ENCODE measurements around the gene RIOX2.
A peak's percentile ranks its signal among the peaks of the same experiment; 100 is the strongest.

RIOX2 gene

DNA sequence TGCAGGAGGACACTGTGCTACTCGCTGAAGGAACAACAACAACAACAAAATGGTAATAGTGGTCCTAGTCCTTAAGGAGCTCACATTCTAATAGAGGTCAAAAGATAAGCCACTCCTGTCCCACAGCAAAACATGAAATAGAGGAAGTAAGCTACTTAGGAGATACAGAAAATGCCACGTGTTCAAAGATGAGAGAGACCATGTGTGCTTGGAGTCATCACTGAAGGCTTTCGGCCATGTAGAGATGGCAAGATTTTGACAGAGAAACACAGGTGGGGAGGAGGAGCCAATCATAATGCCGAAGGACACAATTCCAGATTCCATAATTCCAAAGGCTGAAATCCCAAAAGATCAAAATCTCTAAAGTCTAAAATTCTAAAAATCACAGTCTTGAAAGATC lies 24.8 kb upstream of the RIOX2 start:
- no peaks in the 10 kb centered on the region for H3K4me1 Mint-ChIP-seq
- ATAC-seq (no peak), DNase-seq (ENCODE audit: low spot score in 2 of 2) (no peak)
- H3K4me3 Mint-ChIP-seq: no peak overlapping the region
- no peaks in the 10 kb centered on the region for H3K36me3 Mint-ChIP-seq
- H3K9me3 Mint-ChIP-seq: no peaks in the 10 kb centered on the region
- no peak overlapping the region for H3K27ac Mint-ChIP-seq

DNA sequence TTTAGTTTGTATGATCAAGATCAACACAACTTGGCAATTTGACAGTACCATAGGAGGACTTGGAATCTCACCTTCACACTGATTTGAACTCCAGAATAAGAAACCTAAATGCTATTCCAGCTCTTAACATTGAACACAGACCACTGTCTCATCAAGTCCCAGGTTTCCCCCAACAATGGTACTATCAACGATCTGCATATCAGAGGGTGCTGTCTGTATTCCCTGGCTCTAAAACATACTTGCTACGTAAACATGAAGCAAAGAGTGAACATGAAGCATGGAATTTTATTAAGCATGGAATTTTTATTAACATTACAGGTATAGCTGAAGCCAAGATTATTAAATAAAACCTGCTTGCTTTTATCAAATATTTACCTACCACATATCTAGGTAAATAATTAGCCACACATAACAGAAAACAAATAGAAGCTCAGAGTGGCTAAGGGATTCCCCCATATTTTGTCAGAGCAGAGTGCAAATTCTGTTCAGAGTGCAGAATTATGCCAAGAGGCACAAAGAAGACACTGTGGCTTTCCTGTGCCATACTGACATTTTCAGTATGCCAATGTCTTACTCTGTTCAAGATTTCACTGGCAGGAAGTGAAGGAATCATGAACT lies 22.2 kb upstream of the RIOX2 start:
- no peak for ATAC-seq
- Mint-ChIP-seq H3K27ac (no peak overlapping the region), H3K9me3 (no peaks in the 10 kb centered on the region), H3K4me1 (peaks cover 14% of the 10 kb centered on the region), H3K36me3 (no peaks in the 10 kb centered on the region), H3K4me3 (no peak overlapping the region)
- DNase-seq (ENCODE audit: low spot score in 2 of 2): no peak

DNA sequence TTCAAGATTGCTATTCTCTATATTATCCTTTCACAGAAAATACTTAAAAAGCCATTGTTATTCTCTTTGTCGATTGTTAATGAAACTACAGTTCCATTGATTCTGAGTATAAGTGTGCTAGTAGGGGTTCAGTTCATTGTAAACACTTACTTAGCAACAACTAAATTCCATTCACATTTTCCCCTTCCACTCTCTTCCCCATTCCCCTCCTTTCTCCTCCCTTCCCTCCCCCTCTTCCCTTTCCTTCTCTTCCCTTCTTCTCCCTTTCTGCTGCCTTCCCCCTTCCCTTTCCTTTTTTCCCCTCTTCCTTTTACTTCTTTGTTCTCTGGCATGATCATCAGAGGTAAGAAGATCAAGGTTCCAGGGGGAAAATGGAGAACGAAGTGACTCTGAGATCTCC lies 21.3 kb upstream of the RIOX2 start:
- Mint-ChIP-seq H3K9me3 (no peaks in the 10 kb centered on the region), H3K4me1 (peaks cover 14% of the 10 kb centered on the region), H3K27ac (no peak overlapping the region), H3K36me3 (no peaks in the 10 kb centered on the region), H3K4me3 (no peak overlapping the region)
- DNase-seq (ENCODE audit: low spot score in 2 of 2) (no peak), ATAC-seq (no peak)

DNA sequence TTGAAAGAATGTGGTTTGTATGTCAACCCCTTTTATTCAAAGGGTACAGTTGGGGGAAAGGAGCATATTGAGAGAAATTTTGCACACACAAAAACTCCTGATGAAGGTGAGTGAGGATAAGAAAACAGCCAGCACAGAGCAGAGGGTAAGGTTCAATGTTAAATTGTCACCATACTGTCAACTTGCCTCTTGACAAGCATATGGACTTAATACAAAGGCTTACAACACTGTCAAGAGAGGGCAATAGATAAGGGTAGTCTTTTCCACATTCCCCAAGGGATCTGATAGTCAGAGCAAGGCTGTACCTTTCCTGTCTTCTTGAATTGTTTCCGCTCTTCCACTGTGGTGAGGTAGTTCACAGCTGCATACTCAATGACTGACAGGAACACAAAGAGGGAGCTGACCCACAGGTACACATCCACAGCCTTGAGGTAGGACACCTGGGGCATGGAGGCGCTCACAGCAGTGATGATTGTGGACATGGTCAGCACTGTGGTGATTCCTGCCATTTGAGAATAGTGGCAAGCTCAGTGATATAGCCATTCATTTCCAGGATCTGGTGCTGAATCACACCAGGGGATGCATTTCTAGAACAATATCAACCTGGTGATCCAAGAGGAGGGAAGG lies 20.4 kb upstream of the RIOX2 start:
- Mint-ChIP-seq H3K4me1 (peaks cover 14% of the 10 kb centered on the region), H3K36me3 (no peaks in the 10 kb centered on the region), H3K4me3 (no peak overlapping the region), H3K27ac (no peak overlapping the region), H3K9me3 (peaks cover 3% of the 10 kb centered on the region)
- no peak for DNase-seq (ENCODE audit: low spot score in 2 of 2)
- ATAC-seq: no peak

DNA sequence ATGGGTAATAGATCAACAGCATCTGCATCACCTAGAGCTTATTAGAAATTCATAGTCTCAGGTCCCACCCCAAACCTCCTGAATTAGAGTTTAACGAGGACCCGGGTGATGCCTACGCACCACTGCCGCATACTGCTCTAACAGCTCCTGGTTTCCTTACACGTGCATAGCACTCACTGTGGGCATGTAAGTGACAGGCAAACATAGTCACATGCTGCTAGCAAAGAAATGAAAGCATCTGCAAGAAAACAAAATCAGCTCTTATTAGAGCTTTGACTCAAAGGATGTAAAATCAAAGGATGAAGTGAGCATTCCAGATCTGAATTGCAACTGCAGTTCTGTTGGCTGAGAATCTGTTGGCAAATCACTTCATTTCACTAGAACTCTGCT lies 19.1 kb upstream of the RIOX2 start:
- DNase-seq (ENCODE audit: low spot score in 2 of 2): no peak

DNA sequence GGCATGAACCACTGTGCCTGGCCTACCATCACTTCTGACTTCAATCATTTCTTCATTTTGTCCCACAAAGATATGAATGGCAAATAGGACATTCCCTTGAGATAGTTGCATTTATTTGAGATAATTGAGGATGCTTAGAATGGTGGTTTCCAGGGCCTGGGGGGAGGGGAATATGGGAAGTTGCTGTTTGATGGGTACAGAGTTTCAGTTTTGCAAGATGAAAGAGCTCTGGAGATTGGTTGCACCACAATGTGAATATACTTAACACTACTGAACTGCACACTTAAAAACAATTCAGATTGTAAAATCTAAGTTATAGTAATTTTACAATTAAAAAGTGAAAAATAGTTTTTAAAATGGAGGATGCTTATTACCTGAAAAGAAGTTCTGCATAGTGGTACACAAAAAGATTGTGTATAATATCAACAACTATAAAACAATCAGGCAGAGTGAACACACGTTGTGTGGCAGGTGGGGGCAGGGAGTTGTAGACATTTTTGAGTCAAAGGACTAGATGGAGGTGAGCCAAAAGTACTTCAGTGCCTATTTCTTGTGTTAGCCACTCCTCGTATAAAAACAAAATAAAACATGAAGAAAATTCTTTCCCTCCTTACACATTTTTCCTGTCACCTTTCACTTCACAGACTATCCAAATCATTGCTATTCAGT lies 18.5 kb upstream of the RIOX2 start:
- H3K9me3 Mint-ChIP-seq: peaks cover 3% of the 10 kb centered on the region
- ATAC-seq (no peak), DNase-seq (ENCODE audit: low spot score in 2 of 2) (no peak)
- no peak overlapping the region for H3K27ac Mint-ChIP-seq
- no peaks in the 10 kb centered on the region for H3K36me3 Mint-ChIP-seq
- peak overlapping the region; percentile 28 for H3K4me3 Mint-ChIP-seq
- H3K4me1 Mint-ChIP-seq: peaks cover 14% of the 10 kb centered on the region

More for the DNA sequence above, 19.1 kb upstream of the RIOX2 start:
- H3K4me3 Mint-ChIP-seq: peak overlapping the region; percentile 28
- no peak overlapping the region for H3K27ac Mint-ChIP-seq
- no peaks in the 10 kb centered on the region for H3K36me3 Mint-ChIP-seq
- peak; percentile 74 for ATAC-seq
- peaks cover 3% of the 10 kb centered on the region for H3K9me3 Mint-ChIP-seq
- H3K4me1 Mint-ChIP-seq: peaks cover 14% of the 10 kb centered on the region

DNA sequence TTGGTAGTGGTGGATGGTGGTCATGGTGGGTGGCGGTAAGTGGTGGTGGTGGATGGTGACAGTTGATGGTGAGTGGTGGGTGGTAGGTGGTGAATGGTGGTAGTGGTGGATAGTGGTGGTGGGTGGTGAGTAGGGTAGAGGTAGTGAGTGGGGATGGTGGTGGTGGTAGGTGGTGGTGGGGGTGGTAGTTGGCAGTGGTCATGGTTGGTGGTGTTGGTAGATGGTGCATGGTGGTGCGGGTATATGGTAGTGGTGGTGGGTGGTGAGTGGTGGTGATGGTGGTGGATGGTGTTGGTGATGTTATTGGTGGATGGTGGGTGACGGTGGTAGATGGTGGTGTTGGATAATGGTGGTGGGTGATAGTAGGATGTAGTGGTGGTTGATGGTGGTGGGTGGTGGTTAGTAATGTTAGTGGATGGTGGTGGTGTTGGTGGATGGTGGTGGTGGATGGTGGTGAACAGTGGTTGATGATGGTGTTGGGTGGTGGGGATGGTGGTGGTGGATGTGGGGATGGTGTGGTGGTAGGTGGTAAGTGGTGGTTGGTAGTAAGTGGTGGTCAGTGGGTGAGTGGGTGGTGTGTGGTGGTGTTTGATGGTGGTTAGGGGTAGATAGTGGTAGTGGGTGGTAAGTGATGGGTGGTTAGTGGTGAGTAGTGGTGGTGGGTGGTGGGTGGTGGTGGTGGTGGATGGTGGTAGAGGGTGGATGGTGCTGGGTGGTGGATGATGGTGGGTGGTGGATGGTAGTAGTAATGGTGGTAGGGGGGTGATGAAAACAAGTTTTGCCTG lies 16.7 kb upstream of the RIOX2 start:
- H3K36me3 Mint-ChIP-seq: no peaks in the 10 kb centered on the region
- no peak overlapping the region for H3K27ac Mint-ChIP-seq
- peaks cover 14% of the 10 kb centered on the region for H3K4me1 Mint-ChIP-seq

DNA sequence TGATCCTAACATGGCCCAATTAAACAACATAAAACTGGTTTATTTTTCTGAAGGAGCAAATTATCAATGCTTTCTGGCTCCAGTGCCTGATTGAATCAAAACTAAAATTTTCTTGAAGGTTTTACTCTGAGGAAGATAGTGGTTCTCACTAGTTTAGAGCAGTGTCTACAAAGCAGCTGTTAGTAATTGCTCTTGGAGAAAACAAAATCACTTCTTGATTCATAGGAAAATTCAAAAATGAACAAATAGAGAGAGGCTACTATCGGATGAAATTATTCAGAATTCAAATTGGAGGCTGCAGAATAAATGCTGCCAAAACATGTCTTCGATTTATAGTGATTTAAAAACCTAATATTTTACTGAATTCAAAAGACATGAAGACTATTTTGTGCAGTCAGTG lies 15.1 kb upstream of the RIOX2 start:
- H3K4me1 Mint-ChIP-seq: peaks cover 21% of the 10 kb centered on the region
- H3K27ac Mint-ChIP-seq: no peak overlapping the region
- no peak overlapping the region for H3K4me3 Mint-ChIP-seq
- no peaks in the 10 kb centered on the region for H3K36me3 Mint-ChIP-seq
- no peak for ATAC-seq
- H3K9me3 Mint-ChIP-seq: peaks cover 3% of the 10 kb centered on the region
- no peak for DNase-seq (ENCODE audit: low spot score in 2 of 2)

More for the DNA sequence above, 16.7 kb upstream of the RIOX2 start:
- peaks cover 3% of the 10 kb centered on the region for H3K9me3 Mint-ChIP-seq
- H3K4me3 Mint-ChIP-seq: no peak overlapping the region
- ATAC-seq (peak; percentile 36), DNase-seq (ENCODE audit: low spot score in 2 of 2) (peak in 1 of 2 donors; percentile 41)

DNA sequence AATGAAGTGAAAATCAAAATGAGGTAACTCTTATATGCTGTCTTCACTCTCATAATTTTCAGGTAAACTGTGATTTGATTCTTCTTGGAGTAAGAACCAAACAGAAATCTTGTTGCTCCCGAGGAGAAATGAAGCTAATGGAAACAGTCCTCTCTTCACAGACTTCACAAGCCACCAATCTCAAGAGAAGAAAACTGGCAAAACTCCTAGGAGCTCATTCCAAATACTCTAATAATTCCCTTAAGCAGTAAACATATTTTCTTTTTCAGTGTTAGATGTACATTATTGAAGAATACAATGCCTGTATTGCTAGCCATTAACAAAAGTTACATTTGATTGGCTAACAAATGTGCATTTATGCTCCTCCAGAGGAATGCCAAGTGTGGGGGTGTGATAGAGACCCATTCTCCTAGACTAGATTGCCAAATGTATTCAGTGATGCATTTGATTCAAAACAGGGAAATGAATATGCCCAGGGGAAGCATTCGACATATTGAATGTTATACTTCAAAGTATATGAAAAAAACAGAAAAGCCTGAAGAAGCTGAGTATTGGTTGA lies 11.8 kb upstream of the RIOX2 start:
- peaks cover 3% of the 10 kb centered on the region for H3K9me3 Mint-ChIP-seq
- H3K27ac Mint-ChIP-seq: no peak overlapping the region
- DNase-seq (ENCODE audit: low spot score in 2 of 2) (peak in 1 of 2 donors; percentile 8), ATAC-seq (no peak)
- H3K36me3 Mint-ChIP-seq: no peaks in the 10 kb centered on the region
- H3K4me1 Mint-ChIP-seq: peaks cover 17% of the 10 kb centered on the region
- H3K4me3 Mint-ChIP-seq: no peak overlapping the region

DNA sequence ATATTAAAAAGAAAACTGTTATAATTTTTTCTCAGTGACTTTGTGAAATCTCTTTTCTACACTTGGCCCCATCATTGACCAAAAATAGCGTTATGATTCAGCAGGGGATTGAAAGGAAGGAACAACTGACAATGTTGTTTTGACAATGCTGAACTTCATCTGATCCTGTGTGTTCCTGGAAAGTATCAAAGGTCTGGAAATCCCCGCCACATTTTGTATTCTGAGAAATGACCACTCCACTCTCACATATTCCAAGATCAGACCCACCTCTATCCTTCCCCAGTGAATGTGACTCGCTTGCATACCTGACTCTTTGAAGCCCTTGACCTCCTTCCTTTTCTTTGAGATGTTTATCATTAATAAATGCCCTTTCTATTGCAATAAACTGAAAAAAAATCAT lies 9.7 kb upstream of the RIOX2 start:
- peaks cover 17% of the 10 kb centered on the region for H3K4me1 Mint-ChIP-seq

DNA sequence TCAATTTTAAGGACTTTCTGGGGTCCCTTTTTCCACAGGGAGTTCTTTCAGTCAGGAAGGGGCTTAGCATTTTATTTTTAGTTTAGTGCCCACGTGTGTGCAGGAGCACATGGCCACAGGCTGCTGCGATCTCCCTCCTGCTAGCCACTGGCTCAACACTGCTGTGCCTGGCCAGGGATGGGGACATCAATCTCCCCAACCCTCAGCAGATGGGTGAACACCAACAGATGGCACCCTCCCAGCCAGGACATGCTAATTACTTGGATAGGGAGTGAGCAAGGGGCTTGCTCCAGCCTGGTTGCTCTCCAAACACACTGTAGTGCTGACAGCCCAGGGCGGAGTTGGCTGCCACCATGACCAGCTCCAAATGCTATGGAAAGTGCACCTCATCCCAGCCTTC lies 7.4 kb upstream of the RIOX2 start:
- H3K27ac Mint-ChIP-seq: no peak overlapping the region
- no peaks in the 10 kb centered on the region for H3K36me3 Mint-ChIP-seq
- no peak overlapping the region for H3K4me3 Mint-ChIP-seq
- H3K4me1 Mint-ChIP-seq: peaks cover 17% of the 10 kb centered on the region
- no peak for DNase-seq (ENCODE audit: low spot score in 2 of 2)
- ATAC-seq: no peak
- no peaks in the 10 kb centered on the region for H3K9me3 Mint-ChIP-seq

More for the DNA sequence above, 9.7 kb upstream of the RIOX2 start:
- H3K4me3 Mint-ChIP-seq: no peak overlapping the region
- peak in 1 of 2 donors; percentile 50 for DNase-seq (ENCODE audit: low spot score in 2 of 2)
- peak overlapping the region; percentile 4 for H3K27ac Mint-ChIP-seq
- no peaks in the 10 kb centered on the region for H3K36me3 Mint-ChIP-seq
- ATAC-seq: peak; percentile 86
- no peaks in the 10 kb centered on the region for H3K9me3 Mint-ChIP-seq

DNA sequence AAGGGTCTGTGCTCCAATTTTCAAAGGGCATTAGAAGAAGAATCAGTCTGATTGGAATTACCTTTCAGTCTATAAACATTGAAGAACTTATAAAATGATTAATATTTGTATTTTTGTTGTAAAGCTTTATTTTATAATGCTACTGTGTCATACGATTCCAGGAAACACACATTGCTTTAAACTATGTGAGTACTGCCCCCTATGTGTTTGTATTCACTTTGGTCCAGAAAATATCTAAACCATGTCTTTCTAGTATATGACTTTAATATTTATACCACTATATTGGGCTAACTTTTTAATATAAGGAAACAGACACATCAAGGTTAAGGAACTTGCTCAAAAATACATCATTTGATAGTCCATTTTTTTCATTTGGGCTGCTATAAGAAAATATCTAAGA lies 3.2 kb upstream of the RIOX2 start:
- no peaks in the 10 kb centered on the region for H3K36me3 Mint-ChIP-seq
- H3K9me3 Mint-ChIP-seq: no peaks in the 10 kb centered on the region
- H3K27ac Mint-ChIP-seq: no peak overlapping the region
- H3K4me3 Mint-ChIP-seq: no peak overlapping the region
- DNase-seq (ENCODE audit: low spot score in 2 of 2): no peak
- H3K4me1 Mint-ChIP-seq: peaks cover 15% of the 10 kb centered on the region
- ATAC-seq: no peak

DNA sequence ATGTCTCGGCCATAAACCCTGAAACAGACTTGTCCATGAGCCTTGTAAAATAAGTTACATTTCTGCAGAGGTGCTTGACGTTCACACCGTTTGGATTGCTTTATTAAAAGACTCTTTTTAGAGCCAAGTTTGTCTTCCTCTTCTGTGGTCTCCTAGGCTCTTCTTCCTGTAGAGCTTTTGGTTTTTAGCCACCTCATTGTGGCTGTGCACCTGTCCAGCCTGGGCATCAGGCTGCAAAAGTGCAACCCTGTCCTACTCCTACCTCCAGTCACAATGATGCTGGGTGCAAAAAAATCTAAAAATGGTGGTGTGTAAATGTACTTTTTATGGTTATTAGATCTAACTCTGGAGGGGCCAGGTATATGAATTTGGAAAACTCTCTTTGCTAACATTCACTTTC lies 2.8 kb upstream of the RIOX2 start:
- Mint-ChIP-seq H3K36me3 (no peaks in the 10 kb centered on the region), H3K27ac (no peak overlapping the region), H3K9me3 (no peaks in the 10 kb centered on the region), H3K4me1 (peaks cover 20% of the 10 kb centered on the region), H3K4me3 (no peak overlapping the region)
- DNase-seq (ENCODE audit: low spot score in 2 of 2): no peak
- ATAC-seq: no peak

DNA sequence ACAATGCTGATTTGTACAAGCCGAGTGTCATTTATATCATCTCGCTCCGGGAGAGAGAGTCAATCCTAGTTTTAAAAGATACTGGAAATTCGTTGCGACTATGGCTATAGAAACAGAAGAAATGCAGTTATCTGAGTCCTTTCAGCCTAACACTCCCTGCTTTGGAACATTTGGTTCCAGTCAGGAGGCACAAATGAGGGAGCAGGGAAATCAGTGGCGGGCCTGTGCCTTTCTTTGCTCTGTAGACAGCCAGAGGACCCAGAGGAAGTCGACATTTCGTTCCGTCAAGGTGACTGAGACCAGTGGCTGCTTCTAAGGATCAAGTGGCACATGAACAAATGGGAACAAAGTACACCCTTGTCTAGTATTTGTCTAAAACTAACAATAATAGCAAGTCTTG lies 745 bp upstream of the RIOX2 start:
- no peak for DNase-seq (ENCODE audit: low spot score in 2 of 2)
- Mint-ChIP-seq H3K9me3 (no peaks in the 10 kb centered on the region), H3K4me3 (peak overlapping the region; percentile 82), H3K27ac (peak overlapping the region; percentile 26), H3K4me1 (peaks cover 40% of the 10 kb centered on the region), H3K36me3 (no peaks in the 10 kb centered on the region)
- ATAC-seq: no peak

DNA sequence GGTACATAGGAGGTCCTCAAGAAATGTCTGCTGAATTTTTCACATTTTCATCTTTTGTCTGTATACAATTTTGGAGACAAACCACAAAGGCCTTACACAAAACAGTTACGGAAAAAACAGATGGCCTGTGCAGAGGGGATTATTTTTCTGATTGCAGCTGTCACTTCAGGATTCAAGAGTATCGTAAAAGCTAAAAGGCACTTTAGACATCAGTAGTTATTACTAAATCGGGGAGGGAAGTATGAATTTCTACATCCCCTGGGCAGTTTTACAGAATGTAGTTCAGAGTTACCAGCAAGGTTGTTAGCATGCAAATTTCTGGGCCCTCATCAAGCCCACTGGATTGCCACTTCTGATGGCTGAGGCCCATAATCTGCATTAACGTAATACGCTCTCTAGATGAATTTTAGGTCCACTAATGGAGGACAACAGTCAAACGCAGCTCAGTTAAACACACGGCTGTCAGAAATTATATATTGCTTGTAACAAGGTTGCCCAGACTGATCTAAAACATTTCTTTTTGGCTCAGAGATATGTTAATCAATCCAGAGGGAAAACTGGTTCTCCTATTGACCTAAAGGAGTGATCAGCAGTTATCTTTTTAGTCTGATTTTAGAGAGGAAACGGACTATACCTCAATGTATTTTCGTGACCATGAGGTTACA lies 1.1 kb downstream of the RIOX2 start:
- Mint-ChIP-seq H3K4me1 (peaks cover 49% of the 10 kb centered on the region), H3K36me3 (peaks cover 14% of the 10 kb centered on the region), H3K9me3 (no peaks in the 10 kb centered on the region), H3K4me3 (peak overlapping the region; percentile 82), H3K27ac (peak overlapping the region; percentile 90)
- DNase-seq (ENCODE audit: low spot score in 2 of 2) (no peak), ATAC-seq (no peak)
